ENCODE measurements around the gene CDK8.

GRCh38 chr13:26213982-26214381 is 39.9 kb upstream of the CDK8 start:
- TF ChIP-seq CTCF (IDR thresholded peaks at IDR 0.05; ENCODE audit: poor library complexity): no peak
- TF ChIP-seq EZH2phosphoT487 (IDR thresholded peaks at IDR 0.05; ENCODE audit: low read depth, severe bottlenecking, unreplicated experiment): no peak
- TF ChIP-seq EZH2 (IDR thresholded peaks at IDR 0.05; ENCODE audit: borderline replicate concordance): no peak
